ENCODE data around the gene DNAH1.

DNA sequence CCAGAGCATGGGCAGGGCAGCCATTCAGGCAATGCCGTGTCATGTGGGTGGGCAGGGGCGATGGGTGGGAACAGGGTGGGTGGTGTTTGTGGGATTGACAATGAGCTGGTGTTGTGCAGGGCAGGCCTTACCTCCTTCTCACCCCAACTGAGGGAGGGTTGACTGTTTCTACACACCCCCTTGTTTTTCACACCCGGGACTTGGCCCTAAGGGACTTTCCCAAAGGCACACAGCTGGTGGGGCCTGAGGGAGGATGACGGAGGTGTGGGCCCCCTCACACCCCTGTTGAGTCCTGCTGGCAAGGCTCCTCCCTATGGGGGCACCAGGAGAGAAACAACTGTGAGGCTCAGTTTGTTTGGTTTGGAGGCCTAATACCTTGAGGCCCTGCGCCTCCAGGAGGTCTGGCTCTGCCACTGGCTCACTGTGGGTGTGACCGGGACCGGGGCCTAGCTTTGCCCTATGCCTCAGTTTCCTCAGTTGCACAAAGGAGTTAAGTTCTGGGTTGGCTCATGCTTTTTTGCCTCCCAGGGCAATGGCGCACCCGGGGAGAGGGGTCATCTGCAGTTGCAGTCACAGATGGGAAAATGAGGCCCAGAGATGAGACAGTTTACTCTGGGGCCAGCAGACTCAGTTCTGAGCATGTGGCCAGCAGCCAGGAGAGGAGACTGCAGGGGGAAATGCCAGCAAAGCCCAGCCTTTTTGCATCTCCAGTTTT, 5.1 kb upstream of the DNAH1 start:
- TF ChIP-seq CTCF (IDR thresholded peaks at IDR 0.05) (no peak), EZH2 (IDR thresholded peaks at IDR 0.05) (no peak), EZH2phosphoT487 (IDR thresholded peaks at IDR 0.05) (no peak)

Measured in neural progenitor cell (in vitro differentiated cells).